ENCODE measurements around the gene LIF. TPM values are rescaled to one million over a fixed set of nuclear protein-coding genes. Genes with fewer than 3 reads are reported as not detected.
A peak's percentile ranks its signal among the peaks of the same experiment; 100 is the strongest.

LIF gene
- total RNA-seq, 3 donors from 2014 or later (not counting 1 experiment from before 2014, with no cell fraction given), result 2.0 to 2.7 (median 2.6) TPM

GRCh38 chr22:30192427-30192826 lies 54.1 kb downstream of the LIF start:
- Histone ChIP-seq H3K36me3 (ENCODE audit: control insufficient read depth, insufficient read depth, low read length) (no peaks in the 10 kb centered on the region), H3K9me3 (ENCODE audit: control insufficient read depth, insufficient read depth, low read length) (no peaks in the 10 kb centered on the region), H3K4me1 (ENCODE audit: control insufficient read depth, insufficient read depth, low read length) (peaks cover 42% of the 10 kb centered on the region), H3K4me3 (ENCODE audit: low read length) (no peak overlapping the region), H3K27me3 (ENCODE audit: control insufficient read depth, insufficient read depth, low read length) (no peaks in the 10 kb centered on the region), H3K27ac (ENCODE audit: low read length) (peak overlapping the region; percentile 4)
- no peak for TF ChIP-seq CTCF (IDR thresholded peaks at IDR 0.05)
- WGBS (ENCODE audit: insufficient coverage), result 70% methylated on average over 1 of the region's 1 CpG
- ATAC-seq (no peak), DNase-seq (no peak)
- peaks cover 55 to 65% of the 10 kb centered on the region in 2 donors for H3K4me1 Mint-ChIP-seq
- H3K9me3 Mint-ChIP-seq, result peaks cover 0 to 2% of the 10 kb centered on the region in 2 donors
- H3K4me3 Mint-ChIP-seq, result no peak overlapping the region
- peak overlapping the region; percentile 88 to 93 for H3K27ac Mint-ChIP-seq
- no peaks in the 10 kb centered on the region for H3K36me3 Mint-ChIP-seq
- H3K27me3 Mint-ChIP-seq (ENCODE audit: low read depth in 2 of 2), result no peaks in the 10 kb centered on the region
- intact Hi-C loops (cut with micrococcal nuclease), result no loop called here

- WGBS (ENCODE audit: insufficient coverage), result 96% methylated on average over 2 of the region's 3 CpGs
- no peaks in the 10 kb centered on the region for H3K27me3 Mint-ChIP-seq (ENCODE audit: low read depth in 2 of 2)
- peaks cover 0 to 2% of the 10 kb centered on the region in 2 donors for H3K9me3 Mint-ChIP-seq
- H3K4me1 Mint-ChIP-seq, result peaks cover 45 to 54% of the 10 kb centered on the region in 2 donors
- H3K27ac Mint-ChIP-seq, result peak overlapping the region in 1 of 2 donors; percentile 27
- no peaks in the 10 kb centered on the region for H3K36me3 ChIP-seq (ENCODE audit: control insufficient read depth, insufficient read depth, low read length)
- ATAC-seq, result no peak
- H3K4me1 ChIP-seq (ENCODE audit: control insufficient read depth, insufficient read depth, low read length), result peaks cover 31% of the 10 kb centered on the region
- H3K27me3 ChIP-seq (ENCODE audit: control insufficient read depth, insufficient read depth, low read length), result no peaks in the 10 kb centered on the region
- no peaks in the 10 kb centered on the region for H3K9me3 ChIP-seq (ENCODE audit: control insufficient read depth, insufficient read depth, low read length)
- DNase-seq, result no peak
- intact Hi-C loops (cut with micrococcal nuclease), result no loop called here
- H3K36me3 Mint-ChIP-seq, result no peaks in the 10 kb centered on the region
- no peak overlapping the region for H3K4me3 ChIP-seq (ENCODE audit: low read length)
- no peak overlapping the region for H3K27ac ChIP-seq (ENCODE audit: low read length)
- no peak for TF ChIP-seq CTCF (IDR thresholded peaks at IDR 0.05)
- H3K4me3 Mint-ChIP-seq, result no peak overlapping the region
These were observed 55.4 kb downstream of the LIF start for GRCh38 chr22:30191040-30191701.

GRCh38 chr22:30190574-30190973 lies 56.0 kb downstream of the LIF start:
- intact Hi-C loops (cut with micrococcal nuclease), result no loop called here
- peak overlapping the region in 1 of 2 donors; percentile 27 for H3K27ac Mint-ChIP-seq
- H3K4me1 Mint-ChIP-seq, result peaks cover 39 to 48% of the 10 kb centered on the region in 2 donors
- no peak for TF ChIP-seq CTCF (IDR thresholded peaks at IDR 0.05)
- H3K4me3 Mint-ChIP-seq, result no peak overlapping the region
- no peaks in the 10 kb centered on the region for H3K27me3 Mint-ChIP-seq (ENCODE audit: low read depth in 2 of 2)
- Histone ChIP-seq H3K36me3 (ENCODE audit: control insufficient read depth, insufficient read depth, low read length) (no peaks in the 10 kb centered on the region), H3K9me3 (ENCODE audit: control insufficient read depth, insufficient read depth, low read length) (no peaks in the 10 kb centered on the region), H3K4me1 (ENCODE audit: control insufficient read depth, insufficient read depth, low read length) (peaks cover 25% of the 10 kb centered on the region), H3K4me3 (ENCODE audit: low read length) (no peak overlapping the region), H3K27ac (ENCODE audit: low read length) (no peak overlapping the region), H3K27me3 (ENCODE audit: control insufficient read depth, insufficient read depth, low read length) (no peaks in the 10 kb centered on the region)
- DNase-seq (no peak), ATAC-seq (no peak)
- H3K9me3 Mint-ChIP-seq, result peaks cover 0 to 2% of the 10 kb centered on the region in 2 donors
- no peaks in the 10 kb centered on the region for H3K36me3 Mint-ChIP-seq
- 75% methylated on average over 1 of the region's 1 CpG for WGBS (ENCODE audit: insufficient coverage)

Other genes with a start within 250 kb of the LIF start
- not detected for gene HORMAD2, start 166.3 kb downstream of the LIF start, total RNA-seq
- 100 to 1,000 TPM in 1 of 3 donors, 10 to 100 TPM in 2; 17.4 to 142 (median 18.1) TPM for gene OSM, start 20.1 kb upstream of the LIF start, total RNA-seq
- 10 to 100 TPM in 1 of 3 donors, 1 to 10 TPM in 2; 7.0 to 11.9 (median 8.8) TPM for gene CASTOR1, start 42.7 kb upstream of the LIF start, total RNA-seq
- 10 to 100 TPM; 38.9 to 48.0 (median 47.9) TPM for gene TBC1D10A, start 80.2 kb upstream of the LIF start, total RNA-seq
- gene SF3A1, start 110.1 kb upstream of the LIF start, total RNA-seq, result 100 to 1,000 TPM; 309 to 340 (median 319) TPM
- gene CCDC157, start 110.2 kb upstream of the LIF start, total RNA-seq, result 1 to 10 TPM; 7.7 to 9.7 (median 8.4) TPM
- 1 to 10 TPM; 7.5 to 9.8 (median 9.5) TPM for gene RNF215, start 140.7 kb upstream of the LIF start, total RNA-seq
- gene SEC14L2, start 150.3 kb upstream of the LIF start, total RNA-seq, result 1 to 10 TPM in 2 of 3 donors, under 1 TPM in 1; 0.71 to 6.6 (median 2.7) TPM
- 10 to 100 TPM; 15.7 to 17.5 (median 17.2) TPM for gene MTFP1, start 179.0 kb upstream of the LIF start, total RNA-seq
- gene SEC14L3, start 225.3 kb upstream of the LIF start, total RNA-seq, result not detected